GM19240 (cell line): ENCODE data around the gene NRARP.

Source experiments
- DNase-seq: peaks from one replicate; pipeline ENCODE4 v3.0.0; 2011; ENCODE audit warnings: low spot score; ENCODE audit not compliant: insufficient read length

Gene NRARP

GRCh38 chr9:137323531-137324331, 21.7 kb upstream of the NRARP start:
- DNase-seq, result no peak

GRCh38 chr9:137321726-137322361, 19.8 kb upstream of the NRARP start:
- no peak for DNase-seq

- no peak for DNase-seq
Observed at GRCh38 chr9:137320555-137321384, 18.7 kb upstream of the NRARP start.

- no peak for DNase-seq
Observed at GRCh38 chr9:137319739-137320551, 17.9 kb upstream of the NRARP start.

GRCh38 chr9:137319011-137319738, 17.1 kb upstream of the NRARP start:
- peak; percentile 8 for DNase-seq

GRCh38 chr9:137318602-137319001, 16.5 kb upstream of the NRARP start:
- DNase-seq, result no peak

GRCh38 chr9:137317718-137318511, 15.8 kb upstream of the NRARP start:
- DNase-seq, result peak; percentile 15

- DNase-seq, result no peak
Observed at GRCh38 chr9:137317021-137317717, 15.1 kb upstream of the NRARP start.

- DNase-seq, result peak; percentile 41
Observed at GRCh38 chr9:137316012-137316981, 14.2 kb upstream of the NRARP start.

- DNase-seq, result peak; percentile 11
Observed at GRCh38 chr9:137315581-137316011, 13.5 kb upstream of the NRARP start.

GRCh38 chr9:137314561-137315560, 12.8 kb upstream of the NRARP start:
- no peak for DNase-seq

GRCh38 chr9:137313956-137314560, 12.0 kb upstream of the NRARP start:
- peak; percentile 0 for DNase-seq

GRCh38 chr9:137313326-137313936, 11.4 kb upstream of the NRARP start:
- no peak for DNase-seq

GRCh38 chr9:137312852-137313325, 10.8 kb upstream of the NRARP start:
- no peak for DNase-seq

- no peak for DNase-seq
Observed at GRCh38 chr9:137311986-137312851, 10.1 kb upstream of the NRARP start.
